ENCODE measurements around the gene SSBP3. TPM values are rescaled to one million over a fixed set of nuclear protein-coding genes. Genes with fewer than 3 reads are reported as not detected.

The SSBP3 gene
- total and polyA plus RNA-seq, 2 experiments from 2014 or later: 47.4 to 68.6 TPM

GRCh38 chr1:54380290-54380882 is 25.8 kb downstream of the SSBP3 start:
- Histone ChIP-seq H3F3A (replicated peaks; ENCODE audit: low read depth) (peaks cover 15% of the 10 kb centered on the region), H3K36me3 (ENCODE audit: insufficient read depth) (peaks cover 3% of the 10 kb centered on the region; the same call in 1 of the 2 replicates), H3K27ac (ENCODE audit: low read depth) (peak overlapping the region; percentile 98), H3K4me1 (ENCODE audit: insufficient read depth) (peaks cover 66% of the 10 kb centered on the region), H3K9me2 (ENCODE audit: insufficient read depth) (no peaks in the 10 kb centered on the region), H3K79me2 (replicated peaks; ENCODE audit: insufficient read depth) (peaks cover 97% of the 10 kb centered on the region), H3K4me3 (no peak overlapping the region), H3K4me2 (no peak overlapping the region), H3K27me3 (ENCODE audit: insufficient read depth) (no peaks in the 10 kb centered on the region), H2AFZ (no peak overlapping the region), H4K20me1 (replicated peaks; ENCODE audit: insufficient read depth) (peaks cover 23% of the 10 kb centered on the region; the same call in 1 of the 2 replicates)
- Mint-ChIP-seq H3K4me1 (peaks cover 69% of the 10 kb centered on the region), H3K36me3 (ENCODE audit: low read depth) (peaks cover 28% of the 10 kb centered on the region; the same call in 2 of the 3 replicates), H3K27me3 (ENCODE audit: insufficient read depth, low read depth, poor library complexity) (peaks cover 9% of the 10 kb centered on the region), H3K4me3 (no peak overlapping the region), H3K27ac (peak overlapping the region; percentile 94), H3K9me3 (no peaks in the 10 kb centered on the region; the same call in 2 of the 3 replicates)
- DNase-seq (ENCODE audit: low spot score): no peak
- no peak for ATAC-seq
- TF ChIP-seq ZNF331 (CRISPR knock-in tag; IDR thresholded peaks at IDR 0.05; ENCODE audit: low read depth) (no peak), EZH2 (IDR thresholded peaks at IDR 0.05; ENCODE audit: low read depth, unreplicated experiment) (no peak), ZNF462 (CRISPR knock-in tag; IDR thresholded peaks at IDR 0.05) (no peak), CREB1 (CRISPR knock-in tag; IDR thresholded peaks at IDR 0.05; ENCODE audit: low read depth) (no peak), ZNF114 (CRISPR knock-in tag; IDR thresholded peaks at IDR 0.05) (no peak), POLR2AphosphoS5 (IDR thresholded peaks at IDR 0.05; ENCODE audit: low read depth) (no peak), ETS1 (IDR thresholded peaks at IDR 0.05) (no peak), NANOG (IDR thresholded peaks at IDR 0.05; ENCODE audit: borderline replicate concordance) (no peak), JUNB (IDR thresholded peaks at IDR 0.05; ENCODE audit: unreplicated experiment) (no peak), STAT1 (IDR thresholded peaks at IDR 0.05; ENCODE audit: unreplicated experiment) (no peak), REST (IDR thresholded peaks at IDR 0.05; ENCODE audit: unreplicated experiment) (no peak)
